CD4-positive, alpha-beta T cell (primary cell): ENCODE results near the gene RAD51B. TPM values are rescaled to one million over a fixed set of nuclear protein-coding genes. Genes with fewer than 3 reads are reported as not detected.

ENCODE experiments used
- ATAC-seq: fragments of 200-7000 bp; cut with Tn5 transposase; one replicate; pipeline ENCODE4 v1.10.0; 2022; ENCODE audit warnings: mild to moderate bottlenecking; ENCODE audit not compliant: poor library complexity
- CTCF ChIA-PET: fragments of 350-600 bp; sonication (Branson Sonifier 250); formaldehyde crosslinking; loops from one replicate; lab custom pipeline; 2021; ENCODE audit warnings: antibody characterized with exemption, inconsistent platforms; lab: Charles Lee
- POLR2A ChIA-PET: fragments of 350-600 bp; sonication (Branson Sonifier 250); formaldehyde crosslinking; loops from one replicate; lab custom pipeline; 2021; ENCODE audit warnings: antibody characterized with exemption, inconsistent platforms; lab: Charles Lee
- DNase-seq, 14 experiments: peaks; one replicate each; pipeline ENCODE4 v3.0.0-alpha.2; 2013 to 2020; ENCODE audit warnings: mixed read lengths in 2 of 14
- H3K27ac ChIP-seq, 2 donors: one replicate each; pipeline versions ENCODE4 v1.5.1 to v1.7.0; 2013; ENCODE audit warnings: low read length in 2 of 2, low read depth in 1 of 2, mild to moderate bottlenecking in 1 of 2
- H3K27me3 ChIP-seq, 2 experiments: 1 replicate in 1 of 2; 2 replicates in 1 of 2; pipeline versions ENCODE4 v1.6.1 to v1.7.0; 2013; ENCODE audit warnings: low read length in 2 of 2, control low read depth in 1 of 2, mild to moderate bottlenecking in 1 of 2, moderate library complexity in 1 of 2; ENCODE audit not compliant: insufficient read depth in 2 of 2, control insufficient read depth in 1 of 2
- H3K36me3 ChIP-seq: one replicate; pipeline ENCODE4 v1.6.1; 2013; ENCODE audit warnings: low read length, control low read depth; ENCODE audit not compliant: insufficient read depth
- H3K4me1 ChIP-seq: one replicate; pipeline ENCODE4 v1.6.1; 2013; ENCODE audit warnings: low read length, control low read depth; ENCODE audit not compliant: insufficient read depth
- H3K4me3 ChIP-seq: one replicate; pipeline ENCODE4 v1.5.1; 2013; ENCODE audit warnings: mild to moderate bottlenecking, low read length, moderate library complexity
- H3K9me3 ChIP-seq, 2 experiments: 1 replicate in 1 of 2; 2 replicates in 1 of 2; pipeline versions ENCODE4 v1.6.1 to v1.7.0; 2013; ENCODE audit warnings: low read length in 2 of 2, mild to moderate bottlenecking in 2 of 2, control low read depth in 1 of 2, moderate library complexity in 1 of 2; ENCODE audit not compliant: control insufficient read depth in 1 of 2, insufficient read depth in 1 of 2
- H3K27ac Mint-ChIP-seq: one replicate; pipeline ENCODE4 v1.8.0; 2020; ENCODE audit warnings: mixed read lengths
- H3K27me3 Mint-ChIP-seq: one replicate; pipeline ENCODE4 v1.8.0; 2021; ENCODE audit warnings: mixed read lengths
- H3K36me3 Mint-ChIP-seq: one replicate; pipeline ENCODE4 v1.8.0; 2021; ENCODE audit warnings: low read depth, mixed read lengths
- H3K4me1 Mint-ChIP-seq: one replicate; pipeline ENCODE4 v1.8.0; 2021; ENCODE audit warnings: low read depth, mixed read lengths
- H3K4me3 Mint-ChIP-seq: one replicate; pipeline ENCODE4 v1.8.0; 2020; ENCODE audit warnings: mild to moderate bottlenecking, mixed read lengths
- H3K9me3 Mint-ChIP-seq: one replicate; pipeline ENCODE4 v1.8.0; 2020; ENCODE audit warnings: mixed read lengths
- intact Hi-C, 2 experiments: fragments of 100-400 bp; cut with DNase I in 1 of 2; cut with micrococcal nuclease in 1 of 2; formaldehyde crosslinking; loops; one replicate each; pipeline versions ENCODE4 v1.15.1 to v1.9.0; 2023 to 2025; cut with DNase I, micrococcal nuclease
- total RNA-seq, 174 experiments: library from RNA in 2 of 174; stranded (reverse) in 2 of 174; gene quantifications; one replicate each; pipeline ENCODE4 v1.2.3 and lab custom pipeline; 2021 to 2026
- TF ChIP-seq, protein P1 (sequence below): fragments of 200-600 bp; IDR thresholded peaks from one replicate; pipeline ENCODE4 v1.8.0; 2022; ENCODE audit warnings: antibody characterized with exemption, mild to moderate bottlenecking

RAD51B gene
- total RNA-seq, 2 experiments from 2014 or later: 18.4 to 20.0 TPM

DNA sequence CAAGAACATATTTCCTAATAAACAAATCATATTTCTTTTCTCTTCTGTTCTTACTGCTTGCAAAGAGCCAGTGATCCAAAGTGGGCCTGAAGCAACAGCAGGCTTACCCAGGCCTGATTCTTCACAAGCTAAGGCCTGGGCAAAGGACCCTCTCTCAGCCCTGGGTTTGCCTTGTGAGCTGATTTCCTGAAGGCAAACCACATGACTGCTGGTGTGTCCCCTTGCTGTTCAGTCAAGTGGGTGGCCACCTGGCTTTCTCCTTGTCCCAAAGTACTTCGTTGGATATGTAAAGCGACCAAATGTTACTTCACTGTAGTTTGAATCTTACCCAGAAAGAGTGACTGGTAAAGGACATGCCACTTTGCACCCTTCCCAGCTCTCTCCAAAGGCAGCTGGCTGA is 580.4 kb downstream of the RAD51B start:
- Mint-ChIP-seq H3K4me1 (peaks cover 32% of the 10 kb centered on the region), H3K27me3 (no peaks in the 10 kb centered on the region), H3K9me3 (no peaks in the 10 kb centered on the region), H3K4me3 (no peak overlapping the region), H3K36me3 (no peaks in the 10 kb centered on the region), H3K27ac (no peak overlapping the region)
- Histone ChIP-seq H3K4me1 (peaks cover 16% of the 10 kb centered on the region), H3K27me3 (no peaks in the 10 kb centered on the region), H3K36me3 (no peaks in the 10 kb centered on the region), H3K27ac (no peak overlapping the region), H3K9me3 (no peaks in the 10 kb centered on the region), H3K4me3 (no peak overlapping the region)
- TF ChIP-seq, protein P1, sequence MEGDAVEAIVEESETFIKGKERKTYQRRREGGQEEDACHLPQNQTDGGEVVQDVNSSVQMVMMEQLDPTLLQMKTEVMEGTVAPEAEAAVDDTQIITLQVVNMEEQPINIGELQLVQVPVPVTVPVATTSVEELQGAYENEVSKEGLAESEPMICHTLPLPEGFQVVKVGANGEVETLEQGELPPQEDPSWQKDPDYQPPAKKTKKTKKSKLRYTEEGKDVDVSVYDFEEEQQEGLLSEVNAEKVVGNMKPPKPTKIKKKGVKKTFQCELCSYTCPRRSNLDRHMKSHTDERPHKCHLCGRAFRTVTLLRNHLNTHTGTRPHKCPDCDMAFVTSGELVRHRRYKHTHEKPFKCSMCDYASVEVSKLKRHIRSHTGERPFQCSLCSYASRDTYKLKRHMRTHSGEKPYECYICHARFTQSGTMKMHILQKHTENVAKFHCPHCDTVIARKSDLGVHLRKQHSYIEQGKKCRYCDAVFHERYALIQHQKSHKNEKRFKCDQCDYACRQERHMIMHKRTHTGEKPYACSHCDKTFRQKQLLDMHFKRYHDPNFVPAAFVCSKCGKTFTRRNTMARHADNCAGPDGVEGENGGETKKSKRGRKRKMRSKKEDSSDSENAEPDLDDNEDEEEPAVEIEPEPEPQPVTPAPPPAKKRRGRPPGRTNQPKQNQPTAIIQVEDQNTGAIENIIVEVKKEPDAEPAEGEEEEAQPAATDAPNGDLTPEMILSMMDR: no peak
- DNase-seq: no peak
- ATAC-seq: no peak
- ChIA-PET CTCF (no interaction called here), POLR2A (no interaction called here)
- intact Hi-C loops: no loop called here

DNA sequence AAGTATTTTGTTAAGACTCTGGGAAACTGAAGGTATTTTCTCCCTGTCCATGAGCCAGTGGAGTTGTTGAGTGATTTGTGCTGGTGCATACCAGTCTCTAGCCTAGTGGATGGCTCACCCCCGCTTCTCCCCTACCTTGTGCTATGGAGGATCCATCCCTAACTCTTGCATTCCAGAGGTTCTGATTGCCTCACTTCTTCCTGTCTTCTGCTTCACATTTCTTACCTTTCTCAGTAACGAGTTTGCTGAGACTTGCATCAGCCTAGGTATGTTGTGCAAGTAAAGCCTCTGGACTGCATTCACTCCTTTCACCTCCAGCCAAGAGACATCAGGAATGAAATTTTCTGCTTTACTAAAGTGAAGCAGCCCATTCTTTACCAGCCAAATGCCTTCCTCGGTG is 581.7 kb downstream of the RAD51B start:
- no peaks in the 10 kb centered on the region for H3K27me3 Mint-ChIP-seq
- no peaks in the 10 kb centered on the region for H3K36me3 ChIP-seq
- intact Hi-C loops: no loop called here
- H3K4me3 ChIP-seq: no peak overlapping the region
- H3K4me1 Mint-ChIP-seq: peaks cover 35% of the 10 kb centered on the region
- ATAC-seq (no peak), DNase-seq (no peak)
- H3K4me1 ChIP-seq: peaks cover 18% of the 10 kb centered on the region
- CTCF ChIA-PET: no interaction called here
- POLR2A ChIA-PET: interaction anchor here (1.2 kb wide), 1 partner anchor 378 kb away, joined by 3 read pairs; no protein-coding TSS in a partner anchor
- TF ChIP-seq, protein P1: no peak
- no peak overlapping the region for H3K4me3 Mint-ChIP-seq
- no peak overlapping the region for H3K27ac Mint-ChIP-seq
- H3K9me3 Mint-ChIP-seq: no peaks in the 10 kb centered on the region
- H3K9me3 ChIP-seq: no peaks in the 10 kb centered on the region
- no peaks in the 10 kb centered on the region for H3K27me3 ChIP-seq
- H3K27ac ChIP-seq: no peak overlapping the region
- no peaks in the 10 kb centered on the region for H3K36me3 Mint-ChIP-seq

GRCh38 chr14:68401855-68402254 is 582.3 kb downstream of the RAD51B start:
- TF ChIP-seq, protein P1: no peak
- no peak overlapping the region for H3K27ac ChIP-seq
- H3K9me3 Mint-ChIP-seq: no peaks in the 10 kb centered on the region
- H3K36me3 Mint-ChIP-seq: no peaks in the 10 kb centered on the region
- no peaks in the 10 kb centered on the region for H3K36me3 ChIP-seq
- no peaks in the 10 kb centered on the region for H3K27me3 Mint-ChIP-seq
- H3K9me3 ChIP-seq: no peaks in the 10 kb centered on the region
- no peak overlapping the region for H3K4me3 ChIP-seq
- H3K4me3 Mint-ChIP-seq: no peak overlapping the region
- intact Hi-C loops: no loop called here
- ATAC-seq (no peak), DNase-seq (peak in 2 of 14 experiments; percentile 22 to 23)
- no peak overlapping the region for H3K27ac Mint-ChIP-seq
- H3K27me3 ChIP-seq: no peaks in the 10 kb centered on the region
- CTCF ChIA-PET: no interaction called here
- POLR2A ChIA-PET: interaction anchor here (1.2 kb wide), 2 partner anchors 105 to 378 kb away, joined by 3 read pairs; no protein-coding TSS in a partner anchor
- peaks cover 18% of the 10 kb centered on the region for H3K4me1 ChIP-seq
- peaks cover 35% of the 10 kb centered on the region for H3K4me1 Mint-ChIP-seq
